OCI-LY7 (cell line): ENCODE data around the gene CAMK1.

Experiments used
- CTCF ChIP-seq: fragments of 200-600 bp; sonication (generic); conservative IDR thresholded peaks from 2 replicates; pipeline ENCODE4 v1.5.1; 2014; ENCODE audit warnings: mild to moderate bottlenecking, antibody characterized with exemption, low read length, moderate library complexity, mixed read lengths
- EZH2phosphoT487 ChIP-seq: fragments of 200-600 bp; sonication (generic); IDR thresholded peaks from 2 replicates; pipeline ENCODE4 v1.6.1; 2018; ENCODE audit warnings: low read depth, borderline replicate concordance, mild to moderate bottlenecking, mixed run types, antibody characterized with exemption, low read length, moderate library complexity, mixed read lengths

- no peak for TF ChIP-seq CTCF
- TF ChIP-seq EZH2phosphoT487, result no peak
Observed at GRCh38 chr3:9760779-9761505, 8.8 kb downstream of the CAMK1 start.
